Left forelimb (tissue), 1 donor: ENCODE measurements around the gene FNDC7.
"Not testable (repeated sequence)": the region's sequence is repeated elsewhere in the genome, so short reads cannot be mapped to it uniquely, and the experiment has no call there.

ENCODE experiments used
- DNase-seq: peaks from one replicate; pipeline ENCODE4 v3.0.0-alpha.2; 2018; ENCODE audit warnings: low spot score

Gene FNDC7

GRCh38 chr1:108695535-108695934 lies 17.2 kb upstream of the FNDC7 start:
- DNase-seq = no peak

GRCh38 chr1:108699375-108700332 lies 13.1 kb upstream of the FNDC7 start:
- no peak for DNase-seq

DNA sequence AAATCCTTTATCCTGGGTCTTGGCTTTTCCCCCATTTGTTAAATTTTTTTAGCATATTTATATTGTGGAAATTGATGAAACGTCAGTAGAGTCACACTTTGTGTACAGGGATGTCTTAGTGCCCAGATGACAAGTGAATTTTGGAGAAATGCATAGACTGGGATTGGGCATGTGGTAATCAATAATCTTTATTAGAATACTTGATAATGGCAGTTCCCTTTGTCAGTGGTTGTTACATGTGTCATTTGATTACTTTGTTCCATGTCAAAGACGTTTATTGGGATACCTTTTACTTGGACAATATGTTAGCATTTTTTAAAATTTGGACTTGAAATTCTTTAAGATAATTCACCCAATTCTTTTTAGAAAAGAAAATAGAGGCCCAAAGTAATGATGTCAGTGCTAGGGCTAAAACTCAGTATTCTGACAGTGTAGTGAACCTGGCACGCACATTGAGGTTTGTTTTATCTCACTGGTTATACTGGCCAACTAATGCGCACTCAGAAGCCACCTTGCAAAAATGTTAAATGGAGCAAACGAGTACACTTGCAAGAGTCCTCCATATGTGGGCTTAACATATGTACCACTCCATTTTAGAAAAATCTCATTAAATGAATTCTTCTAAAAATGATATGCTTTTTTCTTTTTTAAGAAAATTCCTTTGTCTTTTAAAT lies 11.4 kb upstream of the FNDC7 start:
- DNase-seq = no peak

DNA sequence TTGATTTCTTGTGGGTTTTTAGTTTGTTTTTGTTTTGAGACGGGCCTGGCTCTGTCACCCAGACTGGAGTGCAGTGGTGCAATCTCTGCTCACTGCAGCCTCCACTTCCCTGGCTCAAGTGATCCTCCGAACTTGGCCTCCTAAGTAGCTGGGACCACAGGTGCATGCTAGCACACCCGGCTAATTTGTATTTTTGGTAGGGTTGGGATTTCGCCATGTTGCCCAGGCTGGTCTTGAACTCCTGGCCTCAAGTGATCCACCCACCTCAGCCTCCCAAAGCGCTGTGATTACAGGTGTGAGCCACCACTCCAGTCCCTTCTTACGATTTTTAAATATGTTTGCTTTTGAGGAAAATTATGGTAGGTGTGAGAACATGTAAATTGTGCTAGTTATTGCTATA lies 10.6 kb upstream of the FNDC7 start:
- not testable (repeated sequence) for DNase-seq

DNA sequence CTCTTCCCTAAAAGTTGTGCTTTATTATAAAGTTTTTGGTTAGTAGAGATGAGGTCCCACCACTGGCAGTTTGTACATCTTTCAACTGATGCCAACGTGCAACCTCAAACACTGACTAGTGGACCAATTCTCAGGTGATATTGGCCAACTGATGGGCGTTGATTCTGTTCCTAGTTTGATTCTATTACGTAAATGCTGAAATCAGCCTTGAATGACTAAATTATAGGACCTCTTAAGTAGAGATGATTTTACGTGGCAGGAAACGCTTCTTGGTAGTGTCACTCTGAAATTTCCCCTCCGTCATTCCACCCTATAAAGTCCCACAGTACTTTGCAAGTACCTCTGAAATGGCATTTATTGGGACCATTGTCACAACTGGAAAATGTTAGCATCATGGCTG lies 8.8 kb upstream of the FNDC7 start:
- no peak for DNase-seq

GRCh38 chr1:108704496-108704895 lies 8.2 kb upstream of the FNDC7 start:
- no peak for DNase-seq

- DNase-seq = no peak
These were observed 6.1 kb upstream of the FNDC7 start for GRCh38 chr1:108706643-108707042.

DNA sequence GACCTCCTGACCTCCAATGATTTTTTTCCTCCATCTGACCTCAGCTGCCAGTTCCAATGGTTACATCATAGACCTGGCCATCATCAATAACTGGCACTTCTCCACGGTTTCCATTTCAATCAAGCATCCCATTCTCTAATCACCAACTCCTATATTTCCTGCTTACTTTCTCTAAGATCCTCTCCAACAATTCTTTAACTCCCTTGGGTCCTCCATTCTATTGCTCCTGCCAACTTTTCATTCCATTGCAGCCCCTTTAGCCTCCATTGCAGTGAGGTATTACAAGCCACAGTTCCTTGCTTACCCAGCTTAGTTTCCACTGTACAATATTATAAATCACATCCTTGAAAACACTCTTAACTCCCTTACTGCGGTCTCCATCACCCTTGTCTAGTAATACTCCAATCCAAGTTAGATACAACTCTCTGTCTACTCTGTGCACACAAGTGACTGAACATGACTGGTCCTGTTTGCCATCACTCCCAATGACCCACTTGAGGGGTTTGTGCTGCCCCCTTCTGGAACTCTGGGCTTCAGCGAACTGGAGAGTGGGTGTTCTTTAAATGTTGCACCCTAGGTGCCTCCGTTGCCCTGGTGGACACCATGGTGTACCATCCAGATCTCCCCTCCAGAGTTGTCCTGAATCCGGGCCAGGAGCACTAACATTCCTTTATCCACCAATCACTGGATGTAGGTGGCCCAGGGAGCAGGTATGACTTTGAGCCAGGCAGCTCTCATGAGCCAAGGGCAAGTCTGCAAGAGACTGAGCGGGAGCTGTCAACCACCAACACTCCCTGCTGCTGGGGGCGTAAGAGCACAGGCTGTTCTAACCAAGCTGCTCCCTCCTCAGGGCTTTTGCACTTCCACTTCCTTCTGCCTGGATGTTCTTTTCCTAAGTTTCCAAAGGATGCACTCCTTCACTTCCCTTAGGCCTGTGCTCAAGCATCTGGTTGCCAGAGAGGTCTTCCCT lies 3.7 kb upstream of the FNDC7 start:
- DNase-seq = no peak

- no peak for DNase-seq
These were observed 3.2 kb downstream of the FNDC7 start for GRCh38 chr1:108715932-108716331.

DNA sequence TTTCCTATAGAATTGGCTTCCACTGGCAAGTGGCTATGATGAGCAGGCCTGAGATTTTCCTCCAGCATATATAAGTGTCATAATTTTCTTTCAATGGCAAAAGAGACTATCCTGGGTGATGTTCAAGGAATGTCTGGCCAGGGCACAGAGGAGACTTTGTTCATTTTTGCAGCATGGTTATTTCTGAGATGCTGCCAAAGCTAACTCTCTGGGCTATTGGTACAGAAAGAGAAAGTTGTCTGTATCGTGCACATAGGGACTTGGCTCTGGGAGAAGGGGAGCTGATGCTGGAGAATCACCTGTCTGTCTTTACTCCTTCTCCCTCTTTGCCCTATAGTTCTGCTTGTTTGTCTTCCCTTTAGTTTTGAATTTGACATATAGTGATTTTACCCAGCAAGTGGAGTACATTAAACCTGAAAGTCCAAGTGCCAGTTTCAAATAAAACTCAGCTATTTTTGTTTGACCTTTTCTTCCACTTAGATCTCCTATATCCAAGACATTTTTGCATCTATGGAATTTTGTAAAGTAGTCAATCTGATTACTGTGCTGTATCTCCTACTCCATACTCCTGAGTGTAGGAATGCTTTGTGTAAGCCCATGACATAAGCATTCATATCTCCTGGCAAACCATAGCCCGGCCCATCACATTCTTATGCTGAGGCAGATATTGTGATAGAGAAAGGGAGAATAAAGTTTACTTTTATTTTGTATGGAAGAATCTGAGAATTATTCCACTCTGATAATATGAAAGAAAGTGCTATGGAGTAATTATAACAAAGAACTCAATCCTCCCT lies 3.9 kb downstream of the FNDC7 start:
- no peak for DNase-seq

DNA sequence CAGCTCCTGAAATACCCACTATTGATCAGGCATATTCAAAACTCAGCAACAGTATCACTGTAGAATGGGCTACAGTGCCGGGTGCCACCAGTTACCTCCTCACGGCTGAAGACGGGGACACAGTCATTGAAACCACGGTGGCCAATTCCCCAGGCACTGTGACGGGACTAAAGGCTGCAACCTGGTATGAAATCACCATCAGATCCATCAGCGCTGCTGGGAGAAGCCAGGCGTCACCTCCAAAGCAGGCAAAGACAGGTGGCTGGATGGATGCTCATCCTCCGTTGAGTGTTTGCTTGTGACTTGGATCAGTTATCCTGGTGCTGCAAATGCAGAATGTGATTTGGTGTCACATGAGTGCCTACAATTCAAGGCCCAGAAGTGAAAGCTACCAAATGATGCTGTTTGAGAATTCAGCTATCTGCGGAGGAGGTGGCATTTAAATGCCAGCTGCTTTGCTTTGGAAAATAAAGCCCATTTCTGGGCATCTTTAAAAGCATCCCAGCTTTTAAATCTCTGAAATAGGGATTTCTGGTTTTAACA lies 5.1 kb downstream of the FNDC7 start:
- DNase-seq = no peak

- no peak for DNase-seq
These were observed 6.4 kb downstream of the FNDC7 start for GRCh38 chr1:108718927-108719655.

DNA sequence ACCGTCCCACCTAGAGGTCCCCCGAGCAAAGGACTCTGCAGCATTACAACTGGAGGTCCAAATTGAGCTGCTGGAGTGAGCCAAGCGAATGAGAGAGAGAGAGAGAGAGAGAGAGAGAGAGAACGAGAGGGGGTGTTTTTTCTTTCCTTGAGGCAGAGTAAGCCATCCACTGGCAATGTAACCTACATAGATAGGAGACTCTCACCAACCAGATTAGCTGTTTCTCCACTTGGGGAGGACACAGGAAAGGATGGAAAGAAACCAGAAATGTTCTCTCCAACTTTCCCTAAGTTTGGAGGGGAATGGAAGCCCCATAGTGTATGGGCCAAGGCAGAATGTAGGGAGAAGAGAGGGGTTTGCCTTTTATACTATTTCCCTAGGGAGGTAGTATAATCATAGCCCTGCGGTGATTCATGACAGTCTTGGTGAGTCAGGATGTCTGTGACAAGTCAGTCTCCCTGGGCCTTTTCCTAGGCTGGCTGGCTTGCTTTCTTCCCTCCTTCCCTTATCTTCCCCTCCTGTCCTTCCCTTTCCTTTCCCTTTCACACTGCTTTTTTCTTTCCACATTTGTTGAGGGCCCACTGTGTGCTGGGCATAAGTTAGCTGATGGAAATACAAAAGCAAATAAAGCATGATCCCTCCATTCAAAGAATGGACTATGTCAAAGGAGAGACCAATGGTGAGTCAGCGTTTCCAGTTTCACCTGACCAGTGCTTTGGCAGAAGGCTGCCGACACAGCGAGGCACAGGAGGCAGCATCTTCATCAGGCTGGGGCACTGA lies 7.1 kb downstream of the FNDC7 start:
- no peak for DNase-seq

DNA sequence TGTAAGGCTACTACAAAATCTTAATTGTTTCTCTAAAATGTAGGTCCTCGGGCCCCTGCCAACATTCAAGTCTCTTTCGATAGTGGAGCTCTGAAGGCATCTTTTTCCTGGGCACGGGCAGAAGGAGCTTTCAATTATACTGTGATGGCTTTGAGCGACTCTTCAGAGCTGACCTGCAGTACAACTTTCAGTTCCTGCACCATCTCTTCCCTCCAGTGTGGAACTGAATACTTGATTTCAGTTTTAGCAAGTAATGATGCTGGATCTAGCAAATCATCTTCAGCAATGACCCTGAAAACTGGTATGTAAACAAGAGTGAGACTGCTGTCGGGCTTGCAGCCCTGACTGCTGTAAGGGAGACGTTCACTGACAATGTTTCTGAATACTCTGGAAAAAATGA lies 9.6 kb downstream of the FNDC7 start:
- no peak for DNase-seq

DNA sequence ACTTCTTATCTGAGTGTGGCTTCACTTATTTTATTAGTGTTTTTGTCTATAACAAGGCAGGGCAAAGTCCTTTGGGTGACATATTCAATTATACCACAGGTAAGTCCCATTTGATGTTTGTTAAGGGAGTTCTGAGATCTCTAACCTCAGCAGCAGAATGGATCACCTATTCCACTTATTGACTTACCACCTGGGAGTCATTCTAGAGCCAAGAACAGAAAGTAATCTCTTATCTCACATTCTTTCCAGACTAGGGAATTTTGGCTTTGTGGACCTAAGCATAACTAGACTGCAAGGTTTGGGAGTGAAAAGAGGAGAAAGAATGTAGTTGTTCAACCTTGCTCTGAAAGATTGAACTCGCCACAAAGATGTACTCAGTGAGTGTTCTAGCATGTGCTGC lies 13.2 kb downstream of the FNDC7 start:
- DNase-seq = no peak

GRCh38 chr1:108728327-108728923 lies 15.7 kb downstream of the FNDC7 start:
- no peak for DNase-seq

GRCh38 chr1:108729481-108729880 lies 16.8 kb downstream of the FNDC7 start:
- no peak for DNase-seq

- no peak for DNase-seq
These were observed 19.7 kb downstream of the FNDC7 start for GRCh38 chr1:108732398-108732797.
